Loucy (cell line): ENCODE results near the gene PLEKHA6.
A peak's percentile ranks its signal among the peaks of the same experiment; 100 is the strongest.

ENCODE experiments used
- H2AFZ ChIP-seq: fragments of 200-600 bp; sonication (generic); 2 replicates; pipeline ENCODE4 v1.6.0; 2016; ENCODE audit warnings: antibody characterized with exemption, mild to moderate bottlenecking, low read length, moderate library complexity
- H3F3A ChIP-seq: fragments of 200-600 bp; 2 replicates; pipeline ENCODE4 v1.6.0; 2016; ENCODE audit warnings: antibody characterized with exemption, low read depth, mild to moderate bottlenecking
- H3K27me3 ChIP-seq: fragments of 200-600 bp; sonication (generic); 2 replicates; pipeline ENCODE4 v1.6.1; 2014; ENCODE audit warnings: low read length, mild to moderate bottlenecking; ENCODE audit not compliant: insufficient read depth, poor library complexity, severe bottlenecking
- H3K36me3 ChIP-seq: fragments of 200-600 bp; sonication (generic); 2 replicates; pipeline ENCODE4 v1.6.1; 2016; ENCODE audit warnings: low read length; ENCODE audit not compliant: insufficient read depth
- H3K4me1 ChIP-seq: fragments of 200-600 bp; sonication (generic); 2 replicates; pipeline ENCODE4 v1.5.1; 2014; ENCODE audit warnings: low read length, mild to moderate bottlenecking; ENCODE audit not compliant: insufficient read depth, poor library complexity, severe bottlenecking
- H3K4me2 ChIP-seq: fragments of 200-600 bp; sonication (generic); 2 replicates; pipeline ENCODE4 v1.6.0; 2014; ENCODE audit warnings: antibody characterized with exemption, low read length, low read depth, mild to moderate bottlenecking; ENCODE audit not compliant: poor library complexity, severe bottlenecking
- H3K4me3 ChIP-seq: fragments of 200-600 bp; sonication (generic); 2 replicates; pipeline ENCODE4 v1.5.1; 2014; ENCODE audit warnings: low read length, mild to moderate bottlenecking, mixed read lengths; ENCODE audit not compliant: poor library complexity, severe bottlenecking
- H3K79me2 ChIP-seq: fragments of 200-600 bp; sonication (generic); 2 replicates; pipeline ENCODE4 v1.6.1; 2014; ENCODE audit warnings: low read length; ENCODE audit not compliant: insufficient read depth
- H3K9ac ChIP-seq: fragments of 200-600 bp; sonication (generic); 2 replicates; pipeline ENCODE4 v1.6.0; 2014; ENCODE audit warnings: mild to moderate bottlenecking, low read depth, low read length, moderate library complexity; ENCODE audit not compliant: poor library complexity, severe bottlenecking
- H3K9me2 ChIP-seq: fragments of 200-600 bp; sonication (generic); replicated peaks from 2 replicates; pipeline ENCODE4 v1.6.1; 2016; ENCODE audit warnings: low read depth, low read length, mixed read lengths
- H3K9me3 ChIP-seq: fragments of 200-600 bp; sonication (generic); 2 replicates; pipeline ENCODE4 v1.6.1; 2014; ENCODE audit warnings: mild to moderate bottlenecking, antibody characterized with exemption, low read length, low read depth; ENCODE audit not compliant: insufficient read depth
- H4K20me1 ChIP-seq: fragments of 200-600 bp; sonication (generic); 2 replicates; pipeline ENCODE4 v1.6.0; 2014; ENCODE audit warnings: antibody characterized with exemption, low read length, mild to moderate bottlenecking; ENCODE audit not compliant: insufficient read depth, poor library complexity, severe bottlenecking
- EZH2phosphoT487 ChIP-seq: fragments of 200-600 bp; IDR thresholded peaks from 2 replicates; pipeline ENCODE4 v1.6.1; 2018; ENCODE audit warnings: antibody characterized with exemption, mild to moderate bottlenecking, moderate library complexity, borderline replicate concordance
- TF ChIP-seq, protein P1 (sequence below): fragments of 200-600 bp; sonication (generic); conservative IDR thresholded peaks from 2 replicates; pipeline ENCODE4 v1.5.1; 2014; ENCODE audit warnings: mild to moderate bottlenecking, antibody characterized with exemption, low read length

The PLEKHA6 gene

DNA sequence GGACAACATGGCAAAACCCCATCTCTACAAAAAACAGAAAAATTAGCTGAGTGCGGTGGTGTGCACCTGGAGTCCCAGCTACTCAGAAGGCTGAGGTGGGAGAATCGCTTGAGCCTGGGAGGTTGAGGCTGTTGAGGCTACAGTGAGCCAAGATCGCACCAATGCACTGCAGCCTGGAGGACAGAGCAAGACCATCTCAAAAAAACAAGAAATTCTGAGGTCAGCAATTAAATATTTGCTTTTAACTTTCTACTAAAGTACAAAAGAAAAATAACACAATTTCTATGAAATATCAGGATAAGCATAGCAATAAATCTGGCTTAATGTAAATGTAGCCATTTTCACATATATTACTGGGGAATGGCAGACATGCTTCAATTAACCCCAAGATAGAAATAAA, 42.0 kb upstream of the PLEKHA6 start:
- H4K20me1 ChIP-seq = peaks cover 42% of the 10 kb centered on the region
- peaks cover 59% of the 10 kb centered on the region for H3K79me2 ChIP-seq
- H3K9me3 ChIP-seq = no peaks in the 10 kb centered on the region
- H2AFZ ChIP-seq = no peak overlapping the region
- H3K4me2 ChIP-seq = no peak overlapping the region
- no peaks in the 10 kb centered on the region for H3K9me2 ChIP-seq
- H3K27me3 ChIP-seq = no peaks in the 10 kb centered on the region
- TF ChIP-seq, protein P1, sequence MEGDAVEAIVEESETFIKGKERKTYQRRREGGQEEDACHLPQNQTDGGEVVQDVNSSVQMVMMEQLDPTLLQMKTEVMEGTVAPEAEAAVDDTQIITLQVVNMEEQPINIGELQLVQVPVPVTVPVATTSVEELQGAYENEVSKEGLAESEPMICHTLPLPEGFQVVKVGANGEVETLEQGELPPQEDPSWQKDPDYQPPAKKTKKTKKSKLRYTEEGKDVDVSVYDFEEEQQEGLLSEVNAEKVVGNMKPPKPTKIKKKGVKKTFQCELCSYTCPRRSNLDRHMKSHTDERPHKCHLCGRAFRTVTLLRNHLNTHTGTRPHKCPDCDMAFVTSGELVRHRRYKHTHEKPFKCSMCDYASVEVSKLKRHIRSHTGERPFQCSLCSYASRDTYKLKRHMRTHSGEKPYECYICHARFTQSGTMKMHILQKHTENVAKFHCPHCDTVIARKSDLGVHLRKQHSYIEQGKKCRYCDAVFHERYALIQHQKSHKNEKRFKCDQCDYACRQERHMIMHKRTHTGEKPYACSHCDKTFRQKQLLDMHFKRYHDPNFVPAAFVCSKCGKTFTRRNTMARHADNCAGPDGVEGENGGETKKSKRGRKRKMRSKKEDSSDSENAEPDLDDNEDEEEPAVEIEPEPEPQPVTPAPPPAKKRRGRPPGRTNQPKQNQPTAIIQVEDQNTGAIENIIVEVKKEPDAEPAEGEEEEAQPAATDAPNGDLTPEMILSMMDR = no peak
- TF ChIP-seq EZH2phosphoT487 = no peak
- H3F3A ChIP-seq = no peaks in the 10 kb centered on the region
- H3K4me1 ChIP-seq = peaks cover 23% of the 10 kb centered on the region
- no peak overlapping the region for H3K9ac ChIP-seq
- no peak overlapping the region for H3K4me3 ChIP-seq
- peaks cover 69% of the 10 kb centered on the region for H3K36me3 ChIP-seq

DNA sequence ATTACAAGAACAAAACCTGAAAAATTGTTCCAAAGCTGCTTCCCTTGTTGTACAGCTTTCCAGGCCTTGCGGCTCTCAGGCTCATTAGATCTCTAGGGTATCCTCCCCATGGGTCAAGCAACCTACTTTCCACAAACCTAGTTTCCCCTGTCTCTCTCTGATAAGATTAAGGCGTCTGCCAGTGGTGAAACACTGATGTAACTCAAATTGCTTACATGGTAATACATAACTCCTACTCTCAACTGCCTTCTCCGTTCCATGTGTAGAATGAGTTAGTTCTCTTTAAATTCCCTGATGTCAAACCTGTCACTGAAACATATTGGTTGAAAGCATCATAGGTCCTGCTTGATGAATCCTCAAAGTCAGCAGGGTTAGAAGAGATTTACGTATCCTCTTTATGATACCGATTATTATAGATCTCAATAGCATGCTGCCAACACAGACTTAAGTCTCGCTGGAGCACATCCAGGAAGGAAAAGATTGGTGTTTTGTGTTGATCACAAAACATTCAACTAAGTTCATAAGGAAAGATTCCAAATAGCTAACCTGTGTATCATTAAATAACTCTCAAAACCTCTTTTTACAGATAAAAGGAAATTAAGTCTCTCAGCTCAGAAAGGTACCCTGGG, 41.3 kb upstream of the PLEKHA6 start:
- Histone ChIP-seq H3F3A (no peaks in the 10 kb centered on the region), H3K9me2 (no peaks in the 10 kb centered on the region), H3K9ac (no peak overlapping the region), H3K9me3 (no peaks in the 10 kb centered on the region), H2AFZ (no peak overlapping the region), H4K20me1 (peaks cover 35% of the 10 kb centered on the region), H3K79me2 (peaks cover 52% of the 10 kb centered on the region), H3K4me1 (peaks cover 23% of the 10 kb centered on the region), H3K4me2 (no peak overlapping the region), H3K27me3 (no peaks in the 10 kb centered on the region), H3K4me3 (no peak overlapping the region), H3K36me3 (peaks cover 68% of the 10 kb centered on the region)
- TF ChIP-seq, protein P1 = no peak
- no peak for TF ChIP-seq EZH2phosphoT487

DNA sequence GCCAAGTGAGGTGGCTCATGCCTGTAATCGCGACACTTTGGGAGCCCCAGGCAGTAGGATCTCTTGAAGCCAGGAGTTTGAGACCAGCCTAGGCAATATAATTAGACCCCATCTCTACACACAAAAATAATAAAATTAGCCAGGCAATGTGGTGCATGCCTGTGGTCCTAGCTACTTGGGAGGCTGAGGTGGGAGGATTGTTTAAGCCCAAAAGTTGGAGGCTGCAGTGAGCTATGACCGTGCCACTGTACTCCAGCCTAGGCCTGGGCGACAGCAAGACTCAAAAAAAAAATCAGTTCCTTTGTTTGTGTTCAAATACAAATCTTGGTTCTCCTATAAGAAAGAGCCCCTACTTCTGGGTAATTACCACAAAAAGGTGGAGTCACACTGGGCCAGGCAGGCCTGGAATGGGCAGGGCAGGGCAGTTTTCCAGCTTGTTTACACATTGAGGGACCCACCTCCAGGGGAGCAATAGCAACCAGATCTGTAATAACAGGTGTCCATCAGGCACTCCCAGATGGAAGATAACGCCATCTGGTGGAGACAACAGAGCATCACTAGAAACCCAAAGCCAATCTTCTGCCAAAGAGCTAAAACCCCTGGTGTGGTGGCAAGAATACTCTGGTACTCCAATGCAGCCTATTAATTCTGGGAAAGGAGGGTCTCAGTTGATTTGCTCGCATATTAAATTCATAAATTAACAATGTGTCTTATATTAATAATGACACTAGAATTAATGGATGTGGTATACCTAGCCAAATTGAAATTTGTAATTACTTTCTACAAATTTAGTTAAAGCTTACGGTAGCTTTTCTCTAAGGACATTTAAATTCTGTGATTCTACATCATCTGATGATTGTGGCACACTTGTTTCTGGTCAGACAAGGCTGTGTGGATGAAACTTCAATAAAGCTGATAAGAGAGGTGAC, 38.7 kb upstream of the PLEKHA6 start:
- Histone ChIP-seq H3K4me1 (peaks cover 1% of the 10 kb centered on the region), H3K9me2 (no peaks in the 10 kb centered on the region), H3K36me3 (peaks cover 42% of the 10 kb centered on the region; the same call in 1 of the 2 replicates), H4K20me1 (peaks cover 10% of the 10 kb centered on the region), H3K27me3 (no peaks in the 10 kb centered on the region), H3K9ac (no peak overlapping the region), H3K79me2 (peaks cover 26% of the 10 kb centered on the region), H3F3A (no peaks in the 10 kb centered on the region), H3K4me3 (no peak overlapping the region), H2AFZ (no peak overlapping the region), H3K9me3 (no peaks in the 10 kb centered on the region), H3K4me2 (no peak overlapping the region)
- TF ChIP-seq, protein P1 = peak; percentile 90
- no peak for TF ChIP-seq EZH2phosphoT487
